ENCODE data around the gene LOC128125822.

The LOC128125822 gene

DNA sequence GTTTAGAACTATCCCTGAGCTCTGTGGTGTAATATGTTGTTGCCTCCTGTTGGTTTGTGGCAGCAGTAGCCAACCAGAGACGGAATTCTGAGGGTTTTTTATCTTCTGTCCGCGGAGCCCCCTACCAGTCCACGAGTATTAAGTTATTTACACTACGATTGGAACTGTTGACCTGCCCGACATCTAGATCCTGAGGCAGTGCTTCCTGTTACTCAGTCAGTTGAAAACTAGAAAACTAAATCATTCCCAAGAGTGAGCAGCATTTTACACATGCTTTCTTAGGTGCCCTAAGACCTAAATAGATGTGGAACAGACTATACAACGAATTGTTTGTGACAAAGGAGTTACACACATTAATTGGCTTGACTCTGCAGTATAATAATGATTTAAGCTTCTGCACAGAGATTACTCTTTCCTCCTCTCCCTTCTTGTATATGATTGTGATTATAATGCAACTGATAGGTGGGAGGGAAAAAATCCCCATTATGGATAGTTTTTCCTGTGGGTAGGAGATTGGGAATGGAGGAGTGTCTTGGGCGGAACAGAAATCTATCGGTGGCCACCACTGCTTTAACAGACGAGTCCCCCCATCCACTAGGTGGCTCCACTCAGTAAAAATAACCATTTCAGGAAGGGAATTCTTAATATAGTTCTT lies 1.7 kb downstream of the LOC128125822 start:
- WGBS, 2 donors (ENCODE audit: low coverage in 1 of 2): 9 to 26% methylated on average over 7 to 9 of the region's 10 CpGs
- Histone ChIP-seq H3K27me3 (no peaks in the 10 kb centered on the region), H3K4me1 (peaks cover 0 to 36% (median 4%) of the 10 kb centered on the region in 3 donors), H3K27ac (peak overlapping the region; percentile 97 to 100 (median 99)), H3K9me3 (no peaks in the 10 kb centered on the region), H3K4me3 (peak overlapping the region; percentile 82 to 85), H3K36me3 (peaks cover 0 to 24% of the 10 kb centered on the region in 2 donors)
- TF ChIP-seq POLR2A (IDR thresholded peaks at IDR 0.05) (no peak), POLR2AphosphoS5 (IDR thresholded peaks at IDR 0.05) (no peak), EP300 (IDR thresholded peaks at IDR 0.05) (no peak)
- TF ChIP-seq, protein P1, sequence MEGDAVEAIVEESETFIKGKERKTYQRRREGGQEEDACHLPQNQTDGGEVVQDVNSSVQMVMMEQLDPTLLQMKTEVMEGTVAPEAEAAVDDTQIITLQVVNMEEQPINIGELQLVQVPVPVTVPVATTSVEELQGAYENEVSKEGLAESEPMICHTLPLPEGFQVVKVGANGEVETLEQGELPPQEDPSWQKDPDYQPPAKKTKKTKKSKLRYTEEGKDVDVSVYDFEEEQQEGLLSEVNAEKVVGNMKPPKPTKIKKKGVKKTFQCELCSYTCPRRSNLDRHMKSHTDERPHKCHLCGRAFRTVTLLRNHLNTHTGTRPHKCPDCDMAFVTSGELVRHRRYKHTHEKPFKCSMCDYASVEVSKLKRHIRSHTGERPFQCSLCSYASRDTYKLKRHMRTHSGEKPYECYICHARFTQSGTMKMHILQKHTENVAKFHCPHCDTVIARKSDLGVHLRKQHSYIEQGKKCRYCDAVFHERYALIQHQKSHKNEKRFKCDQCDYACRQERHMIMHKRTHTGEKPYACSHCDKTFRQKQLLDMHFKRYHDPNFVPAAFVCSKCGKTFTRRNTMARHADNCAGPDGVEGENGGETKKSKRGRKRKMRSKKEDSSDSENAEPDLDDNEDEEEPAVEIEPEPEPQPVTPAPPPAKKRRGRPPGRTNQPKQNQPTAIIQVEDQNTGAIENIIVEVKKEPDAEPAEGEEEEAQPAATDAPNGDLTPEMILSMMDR (IDR thresholded peaks at IDR 0.05): peak; percentile 27 to 47 (median 44)
- ATAC-seq: no peak

DNA sequence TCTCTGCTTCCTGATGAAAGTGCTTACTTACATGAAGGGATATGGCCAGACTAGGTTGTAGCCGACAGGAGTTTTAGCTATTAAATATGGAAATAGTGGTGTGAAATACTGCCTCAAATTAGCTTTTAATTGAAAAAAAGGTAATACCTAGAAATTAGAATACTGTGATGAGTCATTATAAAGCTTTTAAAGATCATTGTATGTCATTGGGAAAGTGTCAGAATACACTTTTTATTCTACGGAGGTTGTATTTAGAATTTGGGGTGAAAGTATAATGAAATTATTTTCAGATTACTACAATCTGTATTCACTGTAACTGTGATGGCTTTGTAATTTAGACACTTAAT lies 2.2 kb downstream of the LOC128125822 start:
- H3K27me3 ChIP-seq: no peaks in the 10 kb centered on the region
- peak overlapping the region; percentile 82 to 85 for H3K4me3 ChIP-seq
- H3K4me1 ChIP-seq: peaks cover 0 to 36% (median 4%) of the 10 kb centered on the region in 3 donors
- ATAC-seq: no peak
- 70 to 100% methylated on average over 1 to 2 of the region's 2 CpGs for WGBS, 2 donors (ENCODE audit: low coverage in 1 of 2)
- peaks cover 0 to 29% of the 10 kb centered on the region in 2 donors for H3K36me3 ChIP-seq
- TF ChIP-seq, protein P1 (IDR thresholded peaks at IDR 0.05): no peak
- TF ChIP-seq POLR2AphosphoS5 (IDR thresholded peaks at IDR 0.05) (no peak), EP300 (IDR thresholded peaks at IDR 0.05) (no peak), POLR2A (IDR thresholded peaks at IDR 0.05) (no peak)
- H3K27ac ChIP-seq: peak overlapping the region; percentile 97 to 100 (median 99)
- H3K9me3 ChIP-seq: no peaks in the 10 kb centered on the region

DNA sequence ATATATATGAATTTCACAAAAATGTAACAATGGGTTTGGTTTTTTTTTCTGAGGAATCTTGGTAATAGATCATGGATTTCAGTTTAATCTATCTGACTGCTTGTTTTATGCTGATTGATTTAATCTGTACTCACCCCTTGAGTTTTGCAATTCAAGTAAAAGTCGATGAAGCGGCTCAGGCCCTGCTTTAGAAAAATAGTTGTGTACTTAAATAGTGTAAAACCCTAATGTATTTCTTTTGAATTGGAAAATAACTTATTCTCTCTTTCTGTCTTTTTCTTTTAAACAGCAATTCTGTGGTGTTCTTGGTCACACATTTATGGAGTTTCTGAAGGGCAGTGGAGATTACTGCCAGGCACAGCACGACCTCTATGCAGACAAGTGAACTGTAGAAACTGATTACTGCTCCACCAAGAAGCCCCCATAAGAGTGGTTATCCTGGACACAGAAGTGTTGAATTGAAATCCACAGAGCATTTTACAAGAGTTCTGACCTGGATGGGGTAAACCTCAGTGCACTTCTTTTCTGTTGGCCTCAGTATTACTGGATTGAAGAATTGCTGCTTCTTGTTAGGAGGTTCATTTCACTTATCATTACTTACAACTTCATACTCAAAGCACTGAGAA lies 4.0 kb downstream of the LOC128125822 start:
- Histone ChIP-seq H3K9me3 (no peaks in the 10 kb centered on the region), H3K4me3 (no peak overlapping the region), H3K4me1 (peaks cover 0 to 34% (median 3%) of the 10 kb centered on the region in 3 donors), H3K27ac (no peak overlapping the region), H3K27me3 (no peaks in the 10 kb centered on the region), H3K36me3 (peaks cover 6 to 46% of the 10 kb centered on the region in 2 donors)
- no peak for TF ChIP-seq EP300 (IDR thresholded peaks at IDR 0.05)
- TF ChIP-seq, protein P1 (IDR thresholded peaks at IDR 0.05): no peak
- TF ChIP-seq POLR2A (IDR thresholded peaks at IDR 0.05): no peak
- ATAC-seq: no peak
- WGBS, 2 donors (ENCODE audit: low coverage in 1 of 2): 82 to 90% methylated on average over 3 of the region's 3 CpGs

DNA sequence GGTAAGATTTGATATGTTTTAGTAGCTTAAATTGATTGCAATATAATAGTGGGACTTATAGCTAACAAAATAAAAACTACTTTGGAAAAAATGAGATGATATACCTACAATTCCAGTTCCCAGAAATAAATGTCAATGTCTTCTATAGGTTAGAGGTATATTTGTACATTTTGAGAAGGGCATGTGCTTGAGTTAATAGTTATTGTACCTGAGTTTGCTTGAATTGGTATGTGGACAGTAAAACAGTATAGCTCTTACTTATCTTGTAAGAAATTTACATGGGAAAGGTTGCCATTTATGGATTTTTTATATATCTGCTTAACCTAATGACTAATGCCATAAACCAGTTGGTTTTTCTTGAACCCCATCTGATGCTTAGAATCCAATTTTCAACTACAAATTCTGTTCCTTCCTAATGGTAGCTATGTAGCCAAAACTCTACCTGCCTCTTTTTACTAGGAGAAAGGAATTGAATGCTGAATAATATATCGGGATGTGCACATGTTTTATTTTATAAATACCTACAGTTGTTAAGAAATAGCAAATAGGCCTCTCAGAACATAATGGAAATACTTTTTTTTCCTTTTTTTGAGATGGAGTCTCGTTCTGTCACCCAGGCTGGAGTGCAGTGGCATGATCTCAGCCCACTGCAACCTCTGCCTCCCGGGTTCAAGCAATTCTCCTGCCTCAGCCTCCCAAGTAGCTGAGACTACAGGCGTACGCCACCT lies 4.9 kb downstream of the LOC128125822 start:
- 72 to 90% methylated on average over 4 to 5 of the region's 5 CpGs for WGBS, 2 donors (ENCODE audit: low coverage in 1 of 2)
- H3K36me3 ChIP-seq: peaks cover 6 to 55% of the 10 kb centered on the region in 2 donors
- H3K27ac ChIP-seq: no peak overlapping the region
- H3K27me3 ChIP-seq: no peaks in the 10 kb centered on the region
- no peak for ATAC-seq
- peaks cover 0 to 29% (median 0%) of the 10 kb centered on the region in 3 donors for H3K4me1 ChIP-seq
- no peak overlapping the region for H3K4me3 ChIP-seq
- no peak for TF ChIP-seq POLR2AphosphoS5 (IDR thresholded peaks at IDR 0.05)
- TF ChIP-seq POLR2A (IDR thresholded peaks at IDR 0.05): no peak
- TF ChIP-seq, protein P1 (IDR thresholded peaks at IDR 0.05): no peak
- no peak for TF ChIP-seq EP300 (IDR thresholded peaks at IDR 0.05)
- H3K9me3 ChIP-seq: no peaks in the 10 kb centered on the region
